Duodenal mucosa (tissue), 2 donors: Measurements from ENCODE around the gene CCL14.
"Not testable (repeated sequence)": the region's sequence is repeated elsewhere in the genome, so short reads cannot be mapped to it uniquely, and the experiment has no call there.

ENCODE experiments used
- H3K27ac ChIP-seq: one replicate; pipeline ENCODE4 v1.7.0; 2013; ENCODE audit warnings: low read depth, low read length
- H3K27me3 ChIP-seq, 2 donors: one replicate each; pipeline ENCODE4 v1.7.0; 2013; ENCODE audit warnings: low read length in 2 of 2, control low read depth in 1 of 2; ENCODE audit not compliant: insufficient read depth in 2 of 2, control insufficient read depth in 1 of 2
- H3K36me3 ChIP-seq, 2 donors: one replicate each; pipeline ENCODE4 v1.7.0; 2013; ENCODE audit warnings: low read length in 2 of 2, control low read depth in 1 of 2; ENCODE audit not compliant: insufficient read depth in 2 of 2, control insufficient read depth in 1 of 2
- H3K4me1 ChIP-seq, 2 donors: one replicate each; pipeline ENCODE4 v1.7.0; 2013; ENCODE audit warnings: low read length in 2 of 2, control low read depth in 1 of 2; ENCODE audit not compliant: insufficient read depth in 2 of 2, control insufficient read depth in 1 of 2
- H3K4me3 ChIP-seq, 2 donors: one replicate each; pipeline ENCODE4 v1.7.0; 2013; ENCODE audit warnings: low read length in 2 of 2, low read depth in 1 of 2
- H3K9ac ChIP-seq, 2 donors: one replicate each; pipeline ENCODE4 v1.7.0; 2013; ENCODE audit warnings: low read length in 2 of 2, low read depth in 1 of 2
- H3K9me3 ChIP-seq, 2 donors: one replicate each; pipeline ENCODE4 v1.7.0; 2013; ENCODE audit warnings: low read length in 2 of 2, control low read depth in 1 of 2; ENCODE audit not compliant: control insufficient read depth in 1 of 2

Gene CCL14

GRCh38 chr17:35998018-35998545, 11.6 kb upstream of the CCL14 start:
- no peak overlapping the region for H3K4me3 ChIP-seq
- peaks cover 5 to 10% of the 10 kb centered on the region in 2 donors for H3K4me1 ChIP-seq
- no peak overlapping the region for H3K27ac ChIP-seq
- no peak overlapping the region for H3K9ac ChIP-seq
- H3K36me3 ChIP-seq: peaks cover 0 to 16% of the 10 kb centered on the region in 2 donors
- H3K27me3 ChIP-seq: no peaks in the 10 kb centered on the region
- H3K9me3 ChIP-seq: peaks cover 0 to 5% of the 10 kb centered on the region in 2 donors

DNA sequence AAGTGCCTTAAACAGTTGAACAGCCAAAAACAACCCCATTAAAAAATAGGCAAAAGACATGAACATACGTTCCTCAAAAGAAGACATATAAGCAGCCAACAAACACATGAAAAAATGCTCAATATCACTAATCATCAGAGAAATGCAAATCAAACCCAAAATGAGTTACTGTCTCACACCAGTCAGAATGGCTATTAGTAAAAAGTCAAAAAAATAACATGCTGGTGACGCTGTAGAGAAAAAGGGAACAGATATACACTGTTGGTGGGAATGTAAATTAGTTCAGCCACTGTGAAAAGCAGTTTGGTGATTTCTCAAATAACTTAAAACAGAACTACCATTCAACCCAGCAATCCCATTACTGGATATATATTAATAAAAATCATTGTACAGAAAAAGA, 8.8 kb upstream of the CCL14 start:
- not testable (repeated sequence) for H3K4me3 ChIP-seq

GRCh38 chr17:35991075-35991474, 4.5 kb upstream of the CCL14 start:
- Histone ChIP-seq H3K9ac (no peak overlapping the region), H3K4me1 (no peaks in the 10 kb centered on the region), H3K27ac (no peak overlapping the region), H3K4me3 (no peak overlapping the region), H3K36me3 (peaks cover 0 to 4% of the 10 kb centered on the region in 2 donors), H3K9me3 (peaks cover 0 to 5% of the 10 kb centered on the region in 2 donors), H3K27me3 (no peaks in the 10 kb centered on the region)

More for the DNA sequence above, 8.8 kb upstream of the CCL14 start:
- not testable (repeated sequence) for H3K27me3 ChIP-seq, H3K9me3 ChIP-seq, H3K9ac ChIP-seq, H3K27ac ChIP-seq, H3K4me1 ChIP-seq
- peaks cover 0 to 16% of the 10 kb centered on the region in 2 donors for H3K36me3 ChIP-seq

GRCh38 chr17:35988164-35988563, 1.6 kb upstream of the CCL14 start:
- no peak overlapping the region for H3K27ac ChIP-seq

GRCh38 chr17:35984140-35984539, 2.4 kb downstream of the CCL14 start:
- Histone ChIP-seq H3K27me3 (no peaks in the 10 kb centered on the region), H3K4me1 (peaks cover 17% of the 10 kb centered on the region in 2 donors), H3K27ac (no peak overlapping the region), H3K4me3 (no peak overlapping the region), H3K36me3 (no peaks in the 10 kb centered on the region), H3K9me3 (no peaks in the 10 kb centered on the region), H3K9ac (no peak overlapping the region)

More at GRCh38 chr17:35988164-35988563, 1.6 kb upstream of the CCL14 start:
- Histone ChIP-seq H3K4me3 (no peak overlapping the region), H3K4me1 (no peaks in the 10 kb centered on the region), H3K27me3 (no peaks in the 10 kb centered on the region), H3K9ac (no peak overlapping the region), H3K36me3 (no peaks in the 10 kb centered on the region), H3K9me3 (no peaks in the 10 kb centered on the region)

- Histone ChIP-seq H3K27ac (no peak overlapping the region), H3K4me1 (peaks cover 17% of the 10 kb centered on the region in 2 donors)
Measured at GRCh38 chr17:35982409-35983191, 3.9 kb downstream of the CCL14 start.

DNA sequence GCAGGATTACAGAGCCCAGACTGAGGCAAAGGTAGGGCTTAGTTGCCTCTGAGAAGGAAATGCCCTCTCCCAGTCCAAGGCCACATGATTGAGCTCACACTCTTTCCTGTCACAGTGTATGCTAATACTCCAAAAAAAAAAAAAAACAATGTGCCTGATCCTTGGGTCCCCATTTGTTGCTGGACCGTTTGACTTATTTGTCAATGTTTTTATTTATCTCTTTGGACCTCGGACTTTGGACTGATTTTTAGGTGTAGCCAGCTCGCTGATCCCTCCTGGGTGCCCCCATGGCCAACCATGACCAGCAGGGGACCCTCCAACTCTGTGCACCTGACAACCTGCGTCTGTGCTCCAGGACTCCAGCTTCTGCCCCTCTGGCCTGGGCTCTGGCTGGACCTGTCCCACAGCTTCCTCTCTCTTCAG, 4.6 kb downstream of the CCL14 start:
- H3K36me3 ChIP-seq: no peaks in the 10 kb centered on the region
- H3K27me3 ChIP-seq: no peaks in the 10 kb centered on the region
- no peaks in the 10 kb centered on the region for H3K9me3 ChIP-seq
- H3K9ac ChIP-seq: no peak overlapping the region
- H3K4me1 ChIP-seq: peaks cover 17% of the 10 kb centered on the region in 2 donors
- no peak overlapping the region for H3K4me3 ChIP-seq
- H3K27ac ChIP-seq: no peak overlapping the region

More at GRCh38 chr17:35982409-35983191, 3.9 kb downstream of the CCL14 start:
- Histone ChIP-seq H3K9me3 (no peaks in the 10 kb centered on the region), H3K9ac (no peak overlapping the region), H3K27me3 (no peaks in the 10 kb centered on the region), H3K4me3 (no peak overlapping the region), H3K36me3 (no peaks in the 10 kb centered on the region)

DNA sequence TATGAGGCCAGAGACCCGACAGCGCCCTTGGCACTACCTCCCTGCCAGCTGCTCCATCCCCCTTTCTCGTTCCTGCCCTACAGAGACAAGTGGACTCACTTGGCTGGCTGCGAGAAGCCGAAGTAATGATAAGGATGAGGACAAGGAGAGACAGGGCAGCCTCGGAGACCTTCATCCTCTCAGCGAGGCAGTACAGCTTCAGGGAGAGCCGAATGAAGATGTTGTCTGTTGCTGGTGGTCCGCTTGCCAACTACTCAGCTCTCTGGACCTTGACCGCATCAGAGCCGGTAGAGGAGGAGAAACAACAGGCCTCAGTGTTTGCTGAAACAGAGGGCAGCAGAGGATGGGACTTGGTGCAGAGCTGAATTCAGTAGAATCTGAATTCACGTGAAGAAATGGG, 5.3 kb downstream of the CCL14 start, which contains the start of gene CCL16:
Gene CCL16, minus strand, starts transcription at position 252 of the 400 bp plus-strand sequence. Its CDS starts 77 bp downstream, at position 175.
- H3K9ac ChIP-seq: no peak within 1 kb of the TSS
- H3K9me3 ChIP-seq: no peaks in the 10 kb centered on the region
- no peak within 1 kb of the TSS for H3K27ac ChIP-seq
- peaks cover 17 to 20% of the 10 kb centered on the region in 2 donors for H3K4me1 ChIP-seq
- no peak within 1 kb of the TSS for H3K4me3 ChIP-seq
- no peaks in the 10 kb centered on the region for H3K27me3 ChIP-seq
- H3K36me3 ChIP-seq: no peaks in the 10 kb centered on the region

- H3K9ac ChIP-seq: no peak overlapping the region
- no peaks in the 10 kb centered on the region for H3K36me3 ChIP-seq
- H3K27me3 ChIP-seq: no peaks in the 10 kb centered on the region
- no peaks in the 10 kb centered on the region for H3K9me3 ChIP-seq
- peaks cover 24 to 30% of the 10 kb centered on the region in 2 donors for H3K4me1 ChIP-seq
- no peak overlapping the region for H3K4me3 ChIP-seq
- H3K27ac ChIP-seq: no peak overlapping the region
Measured at GRCh38 chr17:35978346-35978745, 8.2 kb downstream of the CCL14 start.

DNA sequence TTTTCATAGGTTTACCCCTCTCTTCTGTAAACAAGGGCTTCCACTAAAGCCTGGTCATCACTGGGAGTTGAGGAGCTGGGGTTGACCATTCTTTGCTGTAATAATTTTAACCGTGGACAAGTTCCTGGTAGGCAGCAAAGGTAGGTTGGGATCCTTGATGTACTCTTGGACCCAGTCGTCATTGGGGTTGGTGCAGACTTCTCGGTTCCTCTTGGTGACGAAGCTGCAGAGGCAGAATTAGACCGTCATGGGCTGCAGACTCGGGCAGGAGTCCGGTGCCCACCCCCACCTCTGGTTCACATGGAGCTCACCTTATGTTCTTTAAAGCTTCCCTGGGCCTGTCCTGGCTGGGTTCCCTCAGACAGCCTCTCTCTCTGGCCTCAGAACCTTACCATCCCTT, 9.0 kb downstream of the CCL14 start:
- Histone ChIP-seq H3K9ac (no peak overlapping the region), H3K36me3 (no peaks in the 10 kb centered on the region), H3K4me1 (peaks cover 27 to 37% of the 10 kb centered on the region in 2 donors), H3K4me3 (no peak overlapping the region), H3K27me3 (no peaks in the 10 kb centered on the region), H3K9me3 (no peaks in the 10 kb centered on the region), H3K27ac (no peak overlapping the region)
